ENCODE measurements around the gene REEP6. TPM values are rescaled to one million over a fixed set of nuclear protein-coding genes. Genes with fewer than 3 reads are reported as not detected.

REEP6 gene
- total RNA-seq, result 1.2 and 2.6 TPM in 2 replicates

GRCh38 chr19:1491114-1491848, at the start of gene REEP6:
Gene REEP6 (plus strand): TSS chr19:1491181. CDS start chr19:1491270, 89 bp downstream.

GRCh38 chr19:1449467-1450442, 41.2 kb upstream of the REEP6 start, which contains the start of gene APC2:
Gene APC2 (plus strand): TSS chr19:1450121. CDS start chr19:1453002, 2,881 bp downstream.

GRCh38 chr19:1478934-1479707, 11.9 kb upstream of the REEP6 start, which contains the start of gene C19orf25:
Gene C19orf25 (minus strand): TSS chr19:1479215. CDS start chr19:1478903, 312 bp downstream.

GRCh38 chr19:1490311-1491113, 469 bp upstream of the REEP6 start, which contains the start of gene PCSK4:
Gene PCSK4 (minus strand): TSS chr19:1490350. CDS start chr19:1490346, 4 bp downstream.

GRCh38 chr19:1512671-1513498, 21.9 kb downstream of the REEP6 start, which contains the start of gene ADAMTSL5:
Gene ADAMTSL5 (minus strand): TSS chr19:1513019. CDS start chr19:1510943, 2,076 bp downstream.

GRCh38 chr19:1523412-1524286, 32.7 kb downstream of the REEP6 start, which contains the start of gene PLK5:
Gene PLK5 (plus strand): TSS chr19:1524077. CDS start chr19:1526997, 2,920 bp downstream.

Other genes starting within 250 kb of the REEP6 start
- gene ATP5F1D, start 249.4 kb upstream of the REEP6 start, total RNA-seq, result 25.4 and 32.7 TPM in 2 replicates
- 15.8 and 21.9 TPM in 2 replicates for gene MIDN, start 242.6 kb upstream of the REEP6 start, total RNA-seq
- 99.2 and 106 TPM in 2 replicates for gene CIRBP, start 221.8 kb upstream of the REEP6 start, total RNA-seq
- gene FAM174C, start 215.7 kb upstream of the REEP6 start, total RNA-seq, result 28.9 and 36.4 TPM in 2 replicates
- not detected in 2 replicates for gene EFNA2, start 205.3 kb upstream of the REEP6 start, total RNA-seq
- gene NDUFS7, start 107.3 kb upstream of the REEP6 start, total RNA-seq, result 57.5 and 71.7 TPM in 2 replicates
- 23.9 and 42.6 TPM in 2 replicates for gene GAMT, start 89.6 kb upstream of the REEP6 start, total RNA-seq
- 49.6 and 88.9 TPM in 2 replicates for gene DAZAP1, start 83.6 kb upstream of the REEP6 start, total RNA-seq
- 481 and 668 TPM in 2 replicates for gene RPS15, start 52.8 kb upstream of the REEP6 start, total RNA-seq
- under 0.01 and 0.37 TPM in 2 replicates for gene APC2, start 41.1 kb upstream of the REEP6 start, total RNA-seq
- 19.1 and 27.8 TPM in 2 replicates for gene C19orf25, start 12.0 kb upstream of the REEP6 start, total RNA-seq
- gene PCSK4, start 831 bp upstream of the REEP6 start, total RNA-seq, result 0.78 and 1.8 TPM in 2 replicates
- gene ADAMTSL5, start 21.8 kb downstream of the REEP6 start, total RNA-seq, result 1.6 and 2.2 TPM in 2 replicates
- gene PLK5, start 32.9 kb downstream of the REEP6 start, total RNA-seq, result not detected in 2 replicates
- gene MEX3D, start 77.1 kb downstream of the REEP6 start, total RNA-seq, result 23.5 and 43.4 TPM in 2 replicates
- 66.5 and 103 TPM in 2 replicates for gene MBD3, start 101.7 kb downstream of the REEP6 start, total RNA-seq
- gene UQCR11, start 114.3 kb downstream of the REEP6 start, total RNA-seq, result 42.6 and 54.7 TPM in 2 replicates
- 65.4 and 78.4 TPM in 2 replicates for gene TCF3, start 161.4 kb downstream of the REEP6 start, total RNA-seq